Stimulated activated CD4-positive, alpha-beta T cell treated with anti-CD3 and anti-CD28 coated beads, Interleukin-2, amount 100 ng/mL, for 48 hours (primary cell): ENCODE data around the gene SMPD4.
"Not testable (repeated sequence)": the region's sequence is repeated elsewhere in the genome, so short reads cannot be mapped to it uniquely, and the experiment has no call there.

ENCODE experiments used
- DNase-seq, 2 donors: peaks; one replicate each; pipeline ENCODE4 v3.0.0-alpha.2; 2020

Gene SMPD4

GRCh38 chr2:130185896-130186295 is 4.5 kb upstream of the SMPD4 start:
- DNase-seq: no peak

- no peak for DNase-seq
These were observed 4.0 kb upstream of the SMPD4 start for GRCh38 chr2:130185436-130185835.

GRCh38 chr2:130183512-130184373 is 2.3 kb upstream of the SMPD4 start:
- DNase-seq: no peak

DNA sequence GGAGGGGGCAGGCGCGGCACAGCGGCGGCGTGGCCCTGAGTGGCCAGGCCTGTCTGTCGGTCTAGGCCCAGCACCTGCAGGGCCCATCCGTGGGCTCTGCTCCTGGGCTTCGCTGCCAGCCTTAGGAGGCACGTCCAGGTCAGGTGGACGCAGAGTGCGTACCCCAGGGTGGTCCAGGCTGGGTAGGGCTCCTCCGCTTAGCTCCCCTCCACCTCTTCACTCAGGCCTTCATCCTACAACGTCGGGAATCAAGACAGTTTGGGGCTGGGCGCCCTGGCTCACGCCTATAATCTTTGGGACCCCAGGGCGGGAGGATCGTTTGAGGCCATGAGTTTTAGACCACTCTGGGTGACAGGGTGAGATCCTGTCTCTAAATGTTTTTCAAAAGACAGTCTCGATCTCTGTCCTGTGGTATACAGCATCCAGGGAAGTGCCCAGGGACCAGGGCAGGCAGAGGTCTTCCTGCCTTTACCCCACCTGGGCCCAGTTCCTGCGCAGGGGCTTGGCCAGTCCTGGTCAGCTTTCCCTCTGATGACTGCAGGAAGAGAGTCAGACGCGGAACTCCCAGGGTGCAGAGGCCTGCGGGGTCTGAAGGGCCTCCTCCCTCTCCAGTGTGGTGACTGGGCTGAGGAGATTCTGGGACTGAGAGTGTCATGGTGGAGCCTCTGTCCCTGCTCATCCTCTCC is 1.6 kb upstream of the SMPD4 start:
- peak in 1 of 2 donors; percentile 9 for DNase-seq

DNA sequence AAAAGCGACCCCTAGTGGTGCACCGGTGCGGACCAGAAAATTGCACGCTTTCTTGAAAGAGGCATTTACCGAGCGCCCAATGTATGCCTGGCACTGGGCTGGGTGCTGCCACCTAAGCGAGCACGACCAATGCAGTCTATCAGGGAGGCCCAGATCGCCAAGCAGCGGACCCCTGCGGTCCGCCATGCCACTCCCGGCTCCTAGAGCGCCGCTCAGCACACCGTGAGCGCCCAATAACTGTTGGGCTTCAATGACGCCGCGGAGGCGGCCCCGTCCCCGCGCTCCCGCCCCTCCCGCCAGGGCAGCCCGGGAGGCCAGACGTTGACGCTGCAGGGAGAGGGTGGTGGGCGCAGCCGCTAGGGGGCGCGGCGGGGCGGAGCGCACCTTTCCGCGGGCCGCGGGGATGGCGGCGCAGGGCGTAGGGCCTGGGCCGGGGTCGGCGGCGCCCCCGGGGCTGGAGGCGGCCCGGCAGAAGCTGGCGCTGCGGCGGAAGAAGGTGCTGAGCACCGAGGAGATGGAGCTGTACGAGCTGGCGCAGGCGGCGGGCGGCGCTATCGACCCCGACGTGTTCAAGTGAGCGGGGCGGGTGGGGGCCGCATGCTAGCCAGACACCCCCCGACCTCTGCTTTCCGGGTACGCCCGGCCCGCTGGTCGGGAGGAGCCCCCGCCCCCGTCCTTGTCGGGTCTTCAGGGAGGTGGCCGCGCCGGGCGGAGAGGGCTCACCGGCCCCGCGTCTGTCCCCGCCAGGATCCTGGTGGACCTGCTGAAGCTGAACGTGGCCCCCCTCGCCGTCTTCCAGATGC is 679 bp upstream of the SMPD4 start, which contains the start of gene MZT2B:
MZT2B (plus strand) TSS at position 383 of the 803 bp plus-strand sequence; CDS start at position 404, 21 bp downstream.
- DNase-seq: peak; percentile 86 to 89

DNA sequence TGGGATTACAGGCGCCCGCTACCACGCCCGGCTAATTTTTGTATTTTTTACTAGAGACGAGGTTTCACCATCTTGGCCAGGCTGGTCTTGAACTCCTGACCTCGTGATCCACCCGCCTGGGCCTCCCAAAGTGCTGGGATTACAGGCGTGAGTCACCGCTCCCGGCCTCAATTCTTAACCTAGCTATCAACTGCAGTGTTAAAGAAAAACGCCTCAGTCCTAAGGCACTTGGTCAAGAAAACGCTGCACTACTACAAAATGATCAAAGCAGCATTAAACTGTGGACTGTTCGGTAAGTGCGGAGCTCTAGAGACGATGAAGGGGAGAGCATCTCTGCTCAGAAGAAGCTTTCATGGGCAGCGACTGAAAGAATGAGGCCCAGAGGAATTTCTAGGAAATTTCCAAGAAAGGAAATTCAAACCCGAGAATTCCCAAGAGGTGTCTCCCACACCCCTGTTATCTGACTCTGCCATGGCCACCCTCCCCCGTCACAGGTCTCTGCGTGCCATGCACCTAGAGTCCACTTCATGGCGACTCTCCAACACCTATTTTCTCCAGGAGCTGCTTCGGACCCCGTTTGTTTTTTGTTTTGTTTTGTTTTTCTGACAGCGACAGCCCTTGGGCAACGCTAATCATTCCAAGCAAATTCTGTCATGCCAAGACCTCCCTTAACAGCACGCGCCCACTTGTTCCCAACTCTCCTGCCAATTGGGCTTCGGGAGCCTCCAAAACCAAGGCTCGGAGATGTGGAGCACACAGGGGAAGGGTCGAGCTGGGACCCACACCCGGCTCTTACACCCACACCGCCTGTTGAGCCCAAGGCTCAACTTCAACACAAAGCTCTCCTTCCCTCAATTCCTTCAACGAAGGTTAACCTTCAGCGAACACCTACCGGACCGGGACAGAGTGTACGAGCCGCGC is 738 bp downstream of the SMPD4 start:
- DNase-seq: not testable (repeated sequence)

GRCh38 chr2:130174866-130175265 is 6.5 kb downstream of the SMPD4 start:
- not testable (repeated sequence) for DNase-seq

DNA sequence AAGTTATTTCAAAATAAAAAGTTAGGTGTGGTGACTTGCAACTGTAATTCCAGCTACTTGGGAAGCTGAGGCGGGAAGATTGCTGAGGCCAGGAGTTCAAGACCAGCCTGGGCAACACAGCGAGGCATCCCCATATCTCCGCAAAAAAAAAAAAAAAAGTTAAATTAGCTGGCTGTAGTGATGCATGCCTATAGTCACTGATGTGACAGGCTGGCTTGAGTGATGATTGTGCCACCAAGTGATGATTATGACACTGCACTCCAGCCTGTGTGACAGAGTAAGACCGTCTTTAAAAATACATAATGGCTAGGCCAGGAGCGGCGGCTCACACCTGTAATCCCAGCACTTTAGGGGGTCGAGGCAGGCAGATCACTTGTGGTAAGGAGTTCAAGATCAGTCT is 11.5 kb downstream of the SMPD4 start:
- no peak for DNase-seq

- DNase-seq: not testable (repeated sequence)
These were observed 12.2 kb downstream of the SMPD4 start for GRCh38 chr2:130169163-130169562.

DNA sequence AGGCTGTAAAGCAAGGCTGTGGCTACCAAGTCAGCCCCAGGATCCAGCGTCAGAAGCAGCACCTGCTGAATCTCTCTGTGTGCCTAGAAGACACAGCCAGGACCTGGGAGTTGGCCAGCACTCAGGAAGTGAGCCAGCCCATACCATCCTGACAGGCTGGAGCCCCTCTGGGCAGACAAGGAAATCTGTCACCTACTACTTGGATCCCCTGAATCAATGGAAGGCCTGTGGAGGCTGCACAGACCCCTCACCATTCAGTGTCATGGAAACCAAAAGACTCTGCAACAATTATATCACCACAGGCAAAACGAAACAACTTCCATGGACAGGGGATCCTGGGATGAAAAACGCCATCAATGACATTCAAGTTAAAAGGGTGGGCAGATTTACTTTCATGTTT is 14.8 kb downstream of the SMPD4 start:
- DNase-seq: not testable (repeated sequence)

- no peak for DNase-seq
These were observed 15.9 kb downstream of the SMPD4 start for GRCh38 chr2:130165293-130166016.

GRCh38 chr2:130162968-130163367 is 18.4 kb downstream of the SMPD4 start:
- no peak for DNase-seq

- not testable (repeated sequence) for DNase-seq
These were observed 18.9 kb downstream of the SMPD4 start for GRCh38 chr2:130162486-130162885.

DNA sequence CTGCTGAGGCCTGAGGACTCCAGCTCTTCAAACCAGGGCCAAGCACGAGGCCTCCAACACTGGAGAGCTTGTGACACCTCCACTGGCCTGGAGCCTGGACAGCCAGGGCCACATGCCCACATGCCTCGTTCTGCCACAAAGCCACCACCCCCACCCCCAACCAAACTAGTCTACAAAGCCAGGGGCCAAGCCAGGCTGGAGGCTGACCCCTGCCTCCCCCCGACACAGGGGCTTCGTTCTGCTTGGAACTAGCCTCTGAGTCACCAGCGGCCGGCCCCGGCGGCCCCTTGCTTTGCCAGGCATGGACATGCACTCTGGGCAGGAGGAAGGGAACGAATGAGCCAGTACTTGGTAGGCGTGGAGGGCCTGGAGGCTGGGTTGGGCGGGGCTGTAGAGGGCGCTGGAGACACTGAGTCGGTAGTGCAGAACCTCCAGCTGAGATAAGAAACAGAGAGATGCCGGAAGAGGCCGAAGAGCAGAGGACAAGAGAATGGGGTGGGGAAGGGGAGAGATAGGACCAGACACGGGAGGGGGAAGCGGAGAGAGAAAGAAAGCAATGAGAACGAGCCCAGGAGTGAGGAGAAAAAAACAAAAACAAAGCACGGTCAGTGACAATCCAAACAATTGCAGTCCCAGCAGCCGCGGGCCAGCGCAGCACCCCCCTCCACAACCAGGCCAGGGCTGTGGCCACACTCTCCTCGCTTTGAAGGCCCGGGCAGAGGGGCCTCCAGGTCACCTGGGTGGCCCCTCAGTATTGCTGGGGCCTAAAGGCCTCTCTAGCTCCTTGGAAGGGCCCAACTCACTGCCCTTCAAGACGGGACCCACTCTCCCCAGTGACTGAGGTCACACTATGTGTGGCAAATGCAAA is 20.3 kb downstream of the SMPD4 start:
- DNase-seq: not testable (repeated sequence)

GRCh38 chr2:130160131-130160530 is 21.3 kb downstream of the SMPD4 start:
- no peak for DNase-seq

DNA sequence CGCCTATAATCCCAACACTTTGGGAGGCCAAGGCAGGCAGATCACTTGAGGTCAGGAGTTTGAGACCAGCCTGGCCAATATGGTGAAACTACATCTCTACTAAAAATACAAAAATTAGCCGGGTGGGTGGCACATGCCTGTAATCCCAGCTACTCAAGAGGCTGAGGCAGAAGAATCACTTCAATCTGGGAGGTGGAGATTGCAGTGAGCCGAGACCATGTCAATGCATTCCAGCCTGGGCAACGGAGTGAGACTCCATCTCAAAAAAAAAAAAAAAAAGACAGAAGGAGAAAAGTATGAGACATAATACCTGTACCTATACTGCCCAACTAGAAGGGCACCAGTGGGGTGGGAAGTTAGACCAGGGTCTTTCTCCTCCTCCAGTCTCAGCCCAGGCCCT is 22.0 kb downstream of the SMPD4 start:
- DNase-seq: not testable (repeated sequence)

DNA sequence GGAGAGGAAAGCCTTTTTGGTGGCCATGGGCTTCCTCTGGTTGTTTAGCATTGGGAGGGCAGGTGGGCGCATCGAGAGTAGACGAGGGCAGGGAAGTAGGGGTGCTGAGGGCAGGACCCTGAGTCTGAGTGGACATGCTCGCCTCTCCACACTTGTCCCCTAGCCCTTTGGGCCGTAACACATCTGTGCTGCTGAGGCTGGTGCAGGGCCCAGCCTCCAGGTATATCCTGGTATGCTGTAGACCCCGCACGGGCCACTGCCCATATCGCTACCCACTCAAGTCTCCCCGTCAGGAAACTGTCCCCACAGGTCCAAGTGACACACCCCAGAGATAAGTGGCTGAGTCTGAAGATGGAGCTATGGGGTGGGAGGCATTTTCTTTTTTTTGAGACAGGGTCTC is 22.8 kb downstream of the SMPD4 start:
- no peak for DNase-seq

DNA sequence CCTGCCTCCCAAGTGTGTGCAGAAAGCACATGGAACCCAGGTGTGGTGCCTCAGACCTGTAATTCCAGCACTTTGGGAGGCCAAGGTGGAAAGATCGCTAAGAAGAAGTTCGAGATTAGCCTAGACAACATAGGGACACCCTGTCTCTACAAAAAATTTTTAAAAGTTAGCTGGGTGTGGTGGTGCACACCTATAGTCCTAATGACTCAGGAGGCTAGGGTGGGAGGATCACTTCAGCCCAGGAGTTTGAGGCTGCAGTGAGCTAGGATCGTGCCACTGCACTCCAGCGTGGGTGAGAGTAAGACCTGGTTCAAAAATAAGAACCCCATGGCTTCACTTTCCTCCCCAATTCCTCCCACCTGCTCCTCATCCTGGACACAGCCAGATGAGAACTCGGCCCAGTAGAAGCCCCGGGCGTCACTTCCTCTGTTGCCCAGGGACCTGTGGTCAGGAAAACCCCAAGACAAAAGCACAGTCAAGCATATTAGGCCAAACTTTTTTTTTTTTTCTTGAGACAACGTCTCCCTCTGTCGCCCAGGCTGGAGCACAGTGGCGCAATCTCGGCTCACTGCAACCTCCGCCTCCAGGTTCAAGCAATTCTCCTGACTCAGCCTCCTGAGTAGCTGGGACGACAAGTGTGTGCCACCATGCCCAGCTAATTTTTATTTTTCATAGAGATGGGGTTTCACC is 23.4 kb downstream of the SMPD4 start:
- not testable (repeated sequence) for DNase-seq

DNA sequence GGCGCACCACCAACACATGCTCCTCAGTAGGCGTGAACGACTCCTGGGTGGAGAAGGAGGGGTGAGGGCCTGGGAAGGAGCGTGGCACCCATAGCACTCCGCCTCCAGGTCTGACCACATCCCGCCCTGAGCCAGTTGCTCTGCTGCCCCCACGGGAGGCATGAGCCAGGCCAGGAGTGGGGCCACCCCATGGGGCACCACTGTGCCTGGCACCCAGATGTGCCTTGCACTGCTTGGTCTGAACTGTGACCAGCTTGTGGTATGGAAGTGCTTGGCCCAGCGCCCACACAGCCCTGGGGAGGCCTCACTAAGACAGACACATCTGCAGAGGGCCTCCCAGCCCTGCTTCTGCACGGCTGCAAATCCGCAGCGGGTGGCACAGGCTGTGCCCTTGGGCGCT is 24.0 kb downstream of the SMPD4 start:
- DNase-seq: not testable (repeated sequence)

- no peak for DNase-seq
These were observed 24.8 kb downstream of the SMPD4 start for GRCh38 chr2:130156624-130157004.
